HEK293 (cell line): Measurements from ENCODE around the gene CNKSR3.

ENCODE experiments used
- CTCF ChIA-PET: fragments of 350-600 bp; formaldehyde crosslinking; extraction: SDS; loops from one replicate; lab custom pipeline; 2021; ENCODE audit warnings: antibody characterized with exemption; lab: Yijun Ruan, JAX
- POLR2A ChIA-PET: fragments of 300-600 bp; formaldehyde crosslinking; extraction: SDS; loops from one replicate; lab custom pipeline; 2020; ENCODE audit warnings: antibody characterized with exemption, inconsistent platforms; lab: Yijun Ruan, JAX
- H3K27ac ChIP-seq: fragments of 200-500 bp; sonication (Bioruptor generic); 2 replicates; pipeline ENCODE4 v1.5.1; 2014; ENCODE audit warnings: low read depth, low read length, control low read depth, inconsistent platforms; ENCODE audit errors: extremely low read depth
- H3K36me3 ChIP-seq, 2 experiments: fragments of 200-500 bp in 1 of 2; sonication (Bioruptor generic) in 1 of 2; 1 replicate in 1 of 2; 2 replicates in 1 of 2; pipeline ENCODE4 v1.5.1; 2014 to 2017; ENCODE audit warnings: inconsistent platforms in 2 of 2, low read length in 2 of 2; ENCODE audit not compliant: control insufficient read depth in 2 of 2, insufficient read depth in 1 of 2
- H3K4me1 ChIP-seq: fragments of 200-500 bp; sonication (Bioruptor generic); 2 replicates; pipeline ENCODE4 v1.5.1; 2014; ENCODE audit warnings: mild to moderate bottlenecking, low read length, inconsistent platforms; ENCODE audit not compliant: control insufficient read depth, insufficient read depth
- H3K4me3 ChIP-seq: 2 replicates; pipeline ENCODE4 v1.5.1; 2011; ENCODE audit warnings: low read depth, mild to moderate bottlenecking, control low read depth, low read length, moderate library complexity
- H3K9me3 ChIP-seq: fragments of 200-500 bp; sonication (Bioruptor generic); 2 replicates; pipeline ENCODE4 v1.5.1; 2014; ENCODE audit warnings: low read depth, low read length, inconsistent platforms; ENCODE audit not compliant: control insufficient read depth, insufficient read depth
- BCL11A ChIP-seq: fragments of 450-650 bp; formaldehyde crosslinking; IDR thresholded peaks from 2 replicates; pipeline ENCODE4 v1.5.1; 2016; ENCODE audit warnings: low read depth, missing biosample characterization, missing genetic modification characterization
- FEZF1 ChIP-seq: fragments of 450-650 bp; formaldehyde crosslinking; IDR thresholded peaks from 2 replicates; pipeline ENCODE4 v1.5.1; 2016; ENCODE audit warnings: missing biosample characterization, missing genetic modification characterization
- GLIS1 ChIP-seq: fragments of 450-650 bp; formaldehyde crosslinking; IDR thresholded peaks from 2 replicates; pipeline ENCODE4 v1.5.1; 2016; ENCODE audit warnings: missing biosample characterization, missing genetic modification characterization
- MZF1 ChIP-seq: fragments of 450-650 bp; formaldehyde crosslinking; IDR thresholded peaks from 2 replicates; pipeline ENCODE4 v1.5.1; 2017; ENCODE audit warnings: missing biosample characterization, missing genetic modification characterization, borderline replicate concordance
- PBX3 ChIP-seq: sonication (generic); formaldehyde crosslinking; IDR thresholded peaks from 2 replicates; pipeline ENCODE4 v1.8.1; 2022; ENCODE audit warnings: mild to moderate bottlenecking, moderate library complexity, missing genetic modification reagents
- PRDM4 ChIP-seq: fragments of 450-650 bp; formaldehyde crosslinking; IDR thresholded peaks from 2 replicates; pipeline ENCODE4 v1.5.1; 2017; ENCODE audit warnings: missing biosample characterization, missing genetic modification characterization
- SCRT1 ChIP-seq: fragments of 450-650 bp; formaldehyde crosslinking; IDR thresholded peaks from 2 replicates; pipeline ENCODE4 v1.5.1; 2016; ENCODE audit warnings: missing biosample characterization, missing genetic modification characterization, borderline replicate concordance
- SP2 ChIP-seq: fragments of 450-650 bp; formaldehyde crosslinking; IDR thresholded peaks from 2 replicates; pipeline ENCODE4 v1.5.1; 2016; ENCODE audit warnings: missing biosample characterization, missing genetic modification characterization
- SP7 ChIP-seq: fragments of 450-650 bp; formaldehyde crosslinking; IDR thresholded peaks from 2 replicates; pipeline ENCODE4 v1.5.1; 2016; ENCODE audit warnings: missing biosample characterization, missing genetic modification characterization
- ZBTB10 ChIP-seq: fragments of 450-650 bp; formaldehyde crosslinking; IDR thresholded peaks from 2 replicates; pipeline ENCODE4 v1.5.1; 2016; ENCODE audit warnings: missing biosample characterization, missing genetic modification characterization
- ZBTB11 ChIP-seq: fragments of 450-650 bp; formaldehyde crosslinking; conservative IDR thresholded peaks from 2 replicates; pipeline ENCODE4 v1.5.1; 2016; ENCODE audit warnings: low read depth, missing biosample characterization, missing genetic modification characterization
- ZEB2 ChIP-seq: fragments of 450-650 bp; formaldehyde crosslinking; IDR thresholded peaks from 2 replicates; pipeline ENCODE4 v1.5.1; 2016; ENCODE audit warnings: missing biosample characterization, missing genetic modification characterization
- ZFP37 ChIP-seq: fragments of 450-650 bp; formaldehyde crosslinking; IDR thresholded peaks from 2 replicates; pipeline ENCODE4 v1.5.1; 2016; ENCODE audit warnings: missing biosample characterization, missing genetic modification characterization
- ZNF146 ChIP-seq: fragments of 450-650 bp; formaldehyde crosslinking; IDR thresholded peaks from 2 replicates; pipeline ENCODE4 v1.5.1; 2016; ENCODE audit warnings: missing biosample characterization, missing genetic modification characterization
- ZNF2 ChIP-seq: fragments of 450-650 bp; formaldehyde crosslinking; IDR thresholded peaks from 2 replicates; pipeline ENCODE4 v1.5.1; 2016; ENCODE audit warnings: missing biosample characterization, missing genetic modification characterization
- ZNF362 ChIP-seq: fragments of 450-650 bp; formaldehyde crosslinking; IDR thresholded peaks from 2 replicates; pipeline ENCODE4 v1.5.1; 2016; ENCODE audit warnings: missing biosample characterization, missing genetic modification characterization
- ZNF521 ChIP-seq: fragments of 450-650 bp; formaldehyde crosslinking; IDR thresholded peaks from 2 replicates; pipeline ENCODE4 v1.5.1; 2017; ENCODE audit warnings: missing biosample characterization, mild to moderate bottlenecking, missing genetic modification characterization
- ZNF530 ChIP-seq: fragments of 450-650 bp; formaldehyde crosslinking; IDR thresholded peaks from 2 replicates; pipeline ENCODE4 v1.5.1; 2016; ENCODE audit warnings: low read depth, missing biosample characterization, missing genetic modification characterization
- ZNF548 ChIP-seq: fragments of 450-650 bp; formaldehyde crosslinking; IDR thresholded peaks from 2 replicates; pipeline ENCODE4 v1.5.1; 2016; ENCODE audit warnings: missing biosample characterization, missing genetic modification characterization
- ZNF623 ChIP-seq: fragments of 450-650 bp; formaldehyde crosslinking; IDR thresholded peaks from 2 replicates; pipeline ENCODE4 v1.5.1; 2016; ENCODE audit warnings: missing biosample characterization, missing genetic modification characterization
- ZNF704 ChIP-seq: fragments of 450-650 bp; formaldehyde crosslinking; IDR thresholded peaks from 2 replicates; pipeline ENCODE4 v1.5.1; 2016; ENCODE audit warnings: missing biosample characterization, missing genetic modification characterization
- ZNF76 ChIP-seq: fragments of 450-650 bp; formaldehyde crosslinking; IDR thresholded peaks from 2 replicates; pipeline ENCODE4; 2016; ENCODE audit warnings: low read depth, missing biosample characterization, missing genetic modification characterization, borderline replicate concordance
- ZNF837 ChIP-seq: fragments of 450-650 bp; formaldehyde crosslinking; IDR thresholded peaks from 2 replicates; pipeline ENCODE4 v1.5.1; 2016; ENCODE audit warnings: missing biosample characterization, missing genetic modification characterization
- ZSCAN5A ChIP-seq: fragments of 450-650 bp; formaldehyde crosslinking; IDR thresholded peaks from 2 replicates; pipeline ENCODE4 v1.5.1; 2016; ENCODE audit warnings: missing biosample characterization, missing genetic modification characterization

Gene CNKSR3

GRCh38 chr6:154555073-154555677 is 44.7 kb upstream of the CNKSR3 start:
- H3K36me3 ChIP-seq: no peaks in the 10 kb centered on the region
- H3K4me1 ChIP-seq: peaks cover 4% of the 10 kb centered on the region
- no peaks in the 10 kb centered on the region for H3K9me3 ChIP-seq
- POLR2A ChIA-PET: interaction anchor here (0.7 to 2.0 kb wide), 9 partner anchors 9 to 180 kb away, joined by 3 to 13 read pairs (median 4); partner anchors contain the start of gene CNKSR3
- CTCF ChIA-PET: interaction anchor here (0.7 to 1.4 kb wide), 6 partner anchors 42 to 249 kb away, joined by 3 to 4 read pairs (median 3); no protein-coding TSS in a partner anchor
- no peak overlapping the region for H3K27ac ChIP-seq
- H3K4me3 ChIP-seq: no peak overlapping the region
- TF ChIP-seq PRDM4 (tag by site-specific recombination) (peak; percentile 68), ZNF76 (tag by site-specific recombination) (no peak), ZNF623 (tag by site-specific recombination) (no peak), ZBTB11 (tag by site-specific recombination) (no peak), ZNF704 (no peak), ZSCAN5A (tag by site-specific recombination) (no peak), PBX3 (no peak), MZF1 (tag by site-specific recombination) (peak; percentile 60; the same call in 1 of the 2 replicates), ZFP37 (tag by site-specific recombination) (0 out of 2 replicates have a peak, but pooled peaks have one; percentile 33), FEZF1 (tag by site-specific recombination) (peak; percentile 87), SCRT1 (tag by site-specific recombination) (no peak), ZNF2 (tag by site-specific recombination) (peak; percentile 74; the same call in 1 of the 2 replicates), SP2 (no peak), SP7 (peak; percentile 97), ZNF362 (tag by site-specific recombination) (no peak), ZNF521 (no peak), ZNF548 (tag by site-specific recombination) (no peak), GLIS1 (no peak), ZNF146 (tag by site-specific recombination) (no peak), ZBTB10 (tag by site-specific recombination) (no peak), ZNF837 (tag by site-specific recombination) (no peak), BCL11A (tag by site-specific recombination) (peak; percentile 91), ZNF530 (tag by site-specific recombination) (no peak), ZEB2 (tag by site-specific recombination) (peak; percentile 86)
